Endothelial cell of umbilical vein (primary cell): ENCODE results near the gene PHC1. TPM values are rescaled to one million over a fixed set of nuclear protein-coding genes. Genes with fewer than 3 reads are reported as not detected.

Experiments
- BruUV-seq: library from RNA; stranded (reverse); fragments of 400-500 nt; replicated peaks from 2 replicates; lab custom pipeline; 2021; lab: Mats Ljungman, UMichigan
- CTCF ChIA-PET: fragments of 300-600, 350-600 bp; sonication (Branson Sonifier 250); formaldehyde crosslinking; loops from one replicate; lab custom pipeline; 2021; ENCODE audit warnings: antibody characterized with exemption, inconsistent platforms; lab: Charles Lee
- POLR2A ChIA-PET: fragments of 300-600, 350-600 bp; sonication (Branson Sonifier 250); formaldehyde crosslinking; loops from one replicate; lab custom pipeline; 2021; ENCODE audit warnings: antibody characterized with exemption, inconsistent platforms; lab: Charles Lee
- DNase-seq: peaks from one replicate; pipeline ENCODE4 v3.0.0-alpha.2; 2011; ENCODE audit warnings: low read depth, low spot score
- FAIRE-seq: peaks from 2 replicates; lab custom pipeline; 2011; peaks lifted over from hg19 to GRCh38; lab: Jason Lieb, UNC
- H2AFZ ChIP-seq: 2 replicates; pipeline ENCODE4 v1.6.0; 2012; ENCODE audit warnings: low read depth, low read length, control low read depth, inconsistent platforms
- H3K27ac ChIP-seq: 2 replicates; pipeline ENCODE4 v1.5.1; 2011; ENCODE audit warnings: low read depth, mild to moderate bottlenecking, control low read depth, low read length, moderate library complexity; ENCODE audit not compliant: insufficient read depth
- H3K27me3 ChIP-seq, 2 experiments: 2 replicates each; pipeline versions ENCODE4 v1.6.0 to v1.6.1; 2011; ENCODE audit warnings: low read length in 2 of 2, mixed read lengths in 1 of 2; ENCODE audit not compliant: control insufficient read depth in 2 of 2, insufficient read depth in 2 of 2
- H3K36me3 ChIP-seq, 2 experiments: 2 replicates in 1 of 2; 3 replicates in 1 of 2; pipeline ENCODE4 v1.5.1; 2011; ENCODE audit warnings: low read length in 2 of 2, mild to moderate bottlenecking in 1 of 2, moderate library complexity in 1 of 2; ENCODE audit not compliant: control insufficient read depth in 2 of 2, insufficient read depth in 2 of 2; ENCODE audit errors: extremely low read depth in 1 of 2
- H3K4me1 ChIP-seq: 3 replicates; pipeline ENCODE4 v1.5.1; 2011; ENCODE audit warnings: mild to moderate bottlenecking, low read length; ENCODE audit not compliant: control insufficient read depth, insufficient read depth; ENCODE audit errors: extremely low read depth
- H3K4me2 ChIP-seq: 2 replicates; pipeline ENCODE4 v1.6.1; 2011; ENCODE audit warnings: low read length, control low read depth, mixed read lengths; ENCODE audit not compliant: insufficient read depth
- H3K4me3 ChIP-seq, 3 experiments: fragments of 200-600 bp in 1 of 3; sonication (generic), shearing (Covaris generic) in 1 of 3; replicated peaks in 1 of 3; 2 replicates each; pipeline ENCODE4 v1.5.1; 2011 to 2016; ENCODE audit warnings: control low read depth in 3 of 3, low read length in 3 of 3, mild to moderate bottlenecking in 2 of 3, inconsistent platforms in 1 of 3, low read depth in 1 of 3, moderate library complexity in 1 of 3; ENCODE audit not compliant: insufficient read depth in 1 of 3
- H3K79me2 ChIP-seq: 2 replicates; pipeline ENCODE4 v1.6.0; 2012; ENCODE audit warnings: low read length, inconsistent platforms; ENCODE audit not compliant: control insufficient read depth, insufficient read depth
- H3K9ac ChIP-seq: replicated peaks from 2 replicates; pipeline ENCODE3; 2011; ENCODE audit warnings: low read length, control low read depth; ENCODE audit not compliant: insufficient read depth; ENCODE audit errors: extremely low read depth
- H3K9me1 ChIP-seq: replicated peaks from 3 replicates; pipeline ENCODE4 v1.6.0; 2011; ENCODE audit warnings: mild to moderate bottlenecking, low read length; ENCODE audit not compliant: control insufficient read depth, insufficient read depth; ENCODE audit errors: extremely low read depth
- H3K9me3 ChIP-seq: replicated peaks from 2 replicates; pipeline ENCODE4 v1.5.1; 2012; ENCODE audit warnings: low read length, inconsistent platforms; ENCODE audit not compliant: control insufficient read depth, insufficient read depth
- H4K20me1 ChIP-seq: replicated peaks from 2 replicates; pipeline ENCODE3; 2011; ENCODE audit warnings: mild to moderate bottlenecking, low read length; ENCODE audit not compliant: control insufficient read depth, insufficient read depth; ENCODE audit errors: extremely low read depth
- CTCF ChIP-seq, 2 donors: IDR thresholded peaks; 1 replicate in 1 of 2; 2 replicates in 1 of 2; pipeline ENCODE4 v1.5.1; 2011; ENCODE audit warnings: low read length in 2 of 2, mild to moderate bottlenecking in 2 of 2, moderate library complexity in 2 of 2, control low read depth in 1 of 2, inconsistent platforms in 1 of 2, low read depth in 1 of 2; ENCODE audit not compliant: insufficient read depth in 1 of 2; ENCODE audit errors: extremely low read depth in 1 of 2
- EZH2 ChIP-seq: IDR thresholded peaks from 2 replicates; pipeline ENCODE4 v1.6.1; 2012; ENCODE audit warnings: borderline replicate concordance, low read depth, mild to moderate bottlenecking, moderate library complexity, low read length, inconsistent platforms; ENCODE audit not compliant: severe bottlenecking
- FOS ChIP-seq: IDR thresholded peaks from 2 replicates; pipeline ENCODE4 v1.6.1; 2011; ENCODE audit warnings: mild to moderate bottlenecking, low read length, moderate library complexity, borderline replicate concordance; ENCODE audit not compliant: insufficient read depth
- GATA2 ChIP-seq: IDR thresholded peaks from 2 replicates; pipeline ENCODE4 v1.7.0; 2011; ENCODE audit warnings: low read depth, mild to moderate bottlenecking, moderate library complexity, mixed read lengths, low read length; ENCODE audit not compliant: insufficient read length, insufficient read depth
- JUN ChIP-seq: IDR thresholded peaks from 2 replicates; pipeline ENCODE4 v1.6.1; 2011; ENCODE audit warnings: borderline replicate concordance, low read depth; ENCODE audit not compliant: insufficient read length, insufficient read depth
- MAX ChIP-seq: IDR thresholded peaks from 2 replicates; pipeline ENCODE4 v1.6.1; 2011; ENCODE audit not compliant: insufficient read depth, insufficient read length
- MYC ChIP-seq: IDR thresholded peaks from one replicate; pipeline ENCODE4 v1.6.1; 2011; ENCODE audit warnings: mild to moderate bottlenecking, low read depth, low read length
- POLR2A ChIP-seq: IDR thresholded peaks from 2 replicates; pipeline ENCODE4 v1.6.1; 2012; ENCODE audit warnings: low read depth, mild to moderate bottlenecking, control low read depth, low read length
- POLR2AphosphoS5 ChIP-seq: IDR thresholded peaks from 2 replicates; pipeline ENCODE4 v1.6.1; 2012; ENCODE audit warnings: low read depth, mild to moderate bottlenecking, control low read depth, low read length, moderate library complexity; ENCODE audit not compliant: insufficient read depth
- dilution Hi-C: fragments of 300-500 bp; cut with MboI; formaldehyde crosslinking; loops from one replicate; pipeline ENCODE4 v1.15.0; 2019; ENCODE audit warnings: low sequenced_read_pairs; ENCODE audit not compliant: extremely low pct_ligation_motif_present
- intact Hi-C: fragments of 100-400 bp; cut with micrococcal nuclease; formaldehyde crosslinking; loops from one replicate; pipeline ENCODE4 v1.10.0; 2022
- polyA plus RNA-seq, 4 experiments: library from polyadenylated mRNA; depleted of rRNA in 3 of 4; stranded (reverse) in 3 of 4; unstranded in 1 of 4; fragments of >200 nt; gene quantifications; 2 replicates each; pipeline versions ENCODE4 v1.2.1 to v1.2.3, GENCODE V29; 2011 to 2012; ENCODE audit warnings: missing spikeins in 1 of 4
- total RNA-seq: library from RNA; stranded (reverse); gene quantifications from 2 replicates; pipeline ENCODE4 v1.2.3, GENCODE V29; 2021

The PHC1 gene
- total and polyA plus RNA-seq, 2 donors (not counting 3 experiments of a cell fraction or from before 2014, with no cell fraction given) = 37.3 to 66.3 TPM

GRCh38 chr12:8866429-8866828, 47.9 kb upstream of the PHC1 start:
- BruUV-seq = no TSS peak
- Histone ChIP-seq H3K79me2 (no peaks in the 10 kb centered on the region), H3K4me1 (no peaks in the 10 kb centered on the region), H2AFZ (no peak overlapping the region), H3K36me3 (no peaks in the 10 kb centered on the region), H3K4me3 (no peak overlapping the region), H3K9me3 (no peaks in the 10 kb centered on the region), H3K4me2 (no peak overlapping the region), H3K27ac (no peak overlapping the region), H3K9ac (no peak overlapping the region), H3K9me1 (no peaks in the 10 kb centered on the region), H4K20me1 (no peaks in the 10 kb centered on the region), H3K27me3 (no peaks in the 10 kb centered on the region)
- CTCF ChIA-PET = interaction anchor here (0.6 kb wide), 1 partner anchor 24 kb away, joined by 3 read pairs; no protein-coding TSS in a partner anchor
- dilution Hi-C loops (no loop called here), intact Hi-C loops (no loop called here)
- DNase-seq (no peak), FAIRE-seq (no peak)
- TF ChIP-seq JUN (no peak), POLR2A (no peak)
- POLR2A ChIA-PET = no interaction called here

- H3K79me2 ChIP-seq = no peaks in the 10 kb centered on the region
- no peak for FAIRE-seq
- ChIA-PET POLR2A (no interaction called here), CTCF (interaction anchor here (0.6 to 1.8 kb wide), 2 partner anchors 23 to 210 kb away, joined by 3 to 6 read pairs; no protein-coding TSS in a partner anchor)
- dilution Hi-C loops = no loop called here
- H3K27me3 ChIP-seq = no peaks in the 10 kb centered on the region
- no peaks in the 10 kb centered on the region for H3K9me1 ChIP-seq
- H3K27ac ChIP-seq = no peak overlapping the region
- H3K9ac ChIP-seq = no peak overlapping the region
- H3K4me1 ChIP-seq = no peaks in the 10 kb centered on the region
- H3K4me2 ChIP-seq = no peak overlapping the region
- intact Hi-C loops = no loop called here
- no peak for TF ChIP-seq MAX
- TF ChIP-seq POLR2AphosphoS5 = no peak
- TF ChIP-seq EZH2 = no peak
- no peak for TF ChIP-seq JUN
- no peak for TF ChIP-seq GATA2
- TF ChIP-seq FOS = no peak
- no peak for TF ChIP-seq POLR2A
- TF ChIP-seq MYC = no peak
- TF ChIP-seq CTCF (IDR thresholded peaks at IDR 0.05; ENCODE audit: extremely low read depth in 1 of 2, insufficient read depth in 1 of 2, low read depth in 1 of 2, low read length in 2 of 2) = no peak
- no peaks in the 10 kb centered on the region for H3K36me3 ChIP-seq
- H4K20me1 ChIP-seq = no peaks in the 10 kb centered on the region
- no TSS peak for BruUV-seq
- H2AFZ ChIP-seq = no peak overlapping the region
- no peaks in the 10 kb centered on the region for H3K9me3 ChIP-seq
- no peak overlapping the region for H3K4me3 ChIP-seq
- DNase-seq = no peak
Measured at GRCh38 chr12:8867009-8867408, 47.3 kb upstream of the PHC1 start.
